VCaP (cell line): Measurements from ENCODE around the gene PSG5.
"Not testable (repeated sequence)": the region's sequence is repeated elsewhere in the genome, so short reads cannot be mapped to it uniquely, and the experiment has no call there.

ENCODE experiments used
- H3K27ac ChIP-seq: fragments of 450-650 bp; 2 replicates; pipeline ENCODE4 v1.5.1; 2017
- TF ChIP-seq, protein P1 (sequence below): fragments of 450-650 bp; conservative IDR thresholded peaks from 2 replicates; pipeline ENCODE4 v1.5.1; 2017; ENCODE audit warnings: mild to moderate bottlenecking, moderate library complexity

The PSG5 gene

DNA sequence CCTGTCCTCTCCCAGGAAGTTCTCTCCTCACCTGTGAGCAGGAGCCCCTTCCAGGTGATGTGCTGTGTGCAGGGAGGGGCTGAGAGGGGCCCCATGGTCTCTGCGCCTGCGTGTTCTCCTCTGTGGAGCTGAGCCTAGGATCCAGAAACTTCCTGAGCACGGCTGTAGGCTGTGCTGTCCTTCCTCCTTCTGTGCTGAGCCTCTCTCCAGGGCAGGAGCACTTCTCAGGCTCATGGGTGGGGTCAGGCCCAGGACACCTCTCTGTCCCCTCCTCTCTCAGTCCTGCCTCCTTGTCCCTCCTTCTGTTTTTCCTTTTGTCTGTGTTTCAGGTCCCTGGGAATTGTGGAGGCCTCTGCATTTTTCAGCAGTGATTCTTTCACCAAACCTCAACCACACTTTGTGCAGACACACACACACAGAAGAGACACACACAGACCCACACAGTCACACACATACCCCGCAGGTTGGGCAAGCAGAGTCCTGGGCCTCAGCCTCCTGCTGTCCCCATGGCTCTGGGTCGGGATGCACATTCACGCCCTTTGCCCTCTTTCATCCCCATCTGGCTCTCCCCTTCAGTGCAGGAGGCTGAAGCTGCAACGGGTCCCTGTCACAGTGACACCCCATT, at the start of gene PSG5:
Gene PSG5, minus strand, starts transcription at position 226 of the 625 bp plus-strand sequence. Its CDS starts 131 bp downstream, at position 95.
- H3K27ac ChIP-seq, result not testable (repeated sequence)

DNA sequence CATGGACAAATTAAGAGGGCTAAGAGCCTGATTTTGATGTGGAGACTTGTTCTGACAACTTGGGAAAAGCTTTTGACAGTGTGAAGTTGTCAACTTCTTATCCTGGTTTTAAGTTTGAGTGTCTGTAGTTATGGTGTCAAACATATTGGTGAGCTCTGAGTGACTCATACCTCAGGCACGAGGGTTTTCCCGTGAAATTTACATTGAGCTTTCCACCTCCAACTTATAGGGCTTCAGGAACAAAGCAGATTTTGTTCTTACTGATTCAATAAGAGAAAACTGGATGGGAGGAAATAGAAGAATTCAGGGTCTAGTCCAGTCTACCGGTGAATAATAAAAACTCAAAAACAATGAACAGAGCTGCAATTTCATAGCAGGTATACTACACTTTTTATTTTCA, 49.4 kb upstream of the PSG5 start:
- not testable (repeated sequence) for H3K27ac ChIP-seq

DNA sequence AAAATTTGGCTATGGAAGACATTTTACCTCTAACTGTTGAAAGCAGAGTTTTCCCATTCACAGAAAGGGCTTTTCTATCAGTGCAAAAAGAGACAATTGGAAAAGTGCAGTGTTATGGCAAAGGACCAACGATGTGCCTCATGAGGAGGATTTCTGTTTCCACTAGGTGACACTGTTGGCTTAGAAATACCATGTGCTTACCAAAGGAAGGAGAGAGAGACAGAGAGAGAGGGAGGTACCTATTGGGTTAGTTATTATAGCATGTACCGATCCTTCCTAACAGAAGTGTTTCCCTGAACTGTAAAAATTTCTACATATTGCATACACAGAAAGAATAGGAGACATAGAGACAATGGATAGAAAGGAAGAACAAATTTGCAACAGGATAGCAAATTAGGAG, 43.0 kb upstream of the PSG5 start:
- TF ChIP-seq, protein P1, sequence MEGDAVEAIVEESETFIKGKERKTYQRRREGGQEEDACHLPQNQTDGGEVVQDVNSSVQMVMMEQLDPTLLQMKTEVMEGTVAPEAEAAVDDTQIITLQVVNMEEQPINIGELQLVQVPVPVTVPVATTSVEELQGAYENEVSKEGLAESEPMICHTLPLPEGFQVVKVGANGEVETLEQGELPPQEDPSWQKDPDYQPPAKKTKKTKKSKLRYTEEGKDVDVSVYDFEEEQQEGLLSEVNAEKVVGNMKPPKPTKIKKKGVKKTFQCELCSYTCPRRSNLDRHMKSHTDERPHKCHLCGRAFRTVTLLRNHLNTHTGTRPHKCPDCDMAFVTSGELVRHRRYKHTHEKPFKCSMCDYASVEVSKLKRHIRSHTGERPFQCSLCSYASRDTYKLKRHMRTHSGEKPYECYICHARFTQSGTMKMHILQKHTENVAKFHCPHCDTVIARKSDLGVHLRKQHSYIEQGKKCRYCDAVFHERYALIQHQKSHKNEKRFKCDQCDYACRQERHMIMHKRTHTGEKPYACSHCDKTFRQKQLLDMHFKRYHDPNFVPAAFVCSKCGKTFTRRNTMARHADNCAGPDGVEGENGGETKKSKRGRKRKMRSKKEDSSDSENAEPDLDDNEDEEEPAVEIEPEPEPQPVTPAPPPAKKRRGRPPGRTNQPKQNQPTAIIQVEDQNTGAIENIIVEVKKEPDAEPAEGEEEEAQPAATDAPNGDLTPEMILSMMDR, result no peak
- no peak overlapping the region for H3K27ac ChIP-seq

DNA sequence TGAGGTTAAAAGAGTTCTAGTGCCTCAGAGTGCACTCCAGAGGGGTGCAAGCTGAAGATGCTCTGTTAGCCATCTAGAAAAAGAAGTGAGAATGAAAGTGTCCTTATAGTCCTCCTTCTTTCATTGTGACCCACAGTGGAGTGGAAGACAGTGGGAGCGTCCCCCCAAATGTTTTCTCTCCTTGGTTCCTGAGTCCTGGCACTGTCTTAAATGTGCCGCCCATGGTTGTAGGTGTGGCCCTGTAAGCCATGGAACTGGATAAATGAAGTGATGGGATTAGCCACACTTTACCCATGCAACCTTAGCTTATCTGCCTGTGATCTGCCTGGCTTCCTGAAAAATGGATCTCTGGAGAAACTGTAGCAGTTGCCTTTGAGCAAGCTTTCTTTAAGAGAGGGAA, 42.4 kb upstream of the PSG5 start:
- not testable (repeated sequence) for H3K27ac ChIP-seq

DNA sequence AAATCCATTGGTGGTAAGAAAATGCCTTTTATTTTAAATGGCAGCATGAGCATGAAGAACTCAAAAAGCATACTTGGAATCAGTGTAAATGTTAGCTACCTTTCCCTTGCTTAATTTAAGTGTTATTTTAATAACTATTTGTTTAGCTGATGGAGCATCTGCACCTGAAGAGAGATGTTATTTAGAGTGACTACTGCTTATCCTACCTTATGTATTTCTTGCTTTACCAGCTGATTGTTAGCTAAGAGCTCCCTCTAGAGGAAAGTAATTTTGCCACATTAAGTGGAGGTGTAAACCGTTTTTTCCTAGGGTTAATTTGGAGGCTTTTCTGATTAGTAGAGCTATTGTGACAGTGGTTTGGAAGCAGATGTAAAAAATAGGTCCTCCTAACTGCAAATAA, 40.6 kb upstream of the PSG5 start:
- not testable (repeated sequence) for H3K27ac ChIP-seq

DNA sequence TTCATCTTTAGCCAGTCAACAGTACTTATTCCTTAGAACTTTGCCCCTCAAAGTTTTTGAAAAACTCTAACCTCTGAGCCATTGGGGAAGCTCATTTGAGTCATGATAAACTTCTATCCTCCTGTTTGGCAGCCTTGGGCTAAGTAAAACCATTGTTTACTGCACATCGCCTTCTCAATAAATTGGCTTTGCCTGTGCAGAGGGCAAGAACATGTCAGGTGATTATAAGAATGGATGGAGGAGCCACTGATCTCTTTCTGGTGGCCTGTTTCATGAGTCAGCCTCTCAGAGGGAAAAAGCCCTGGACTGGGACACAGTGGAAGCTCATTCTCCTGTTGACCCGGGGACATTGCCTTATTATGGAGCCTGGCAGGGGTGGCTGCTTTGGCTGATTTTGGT, 38.5 kb upstream of the PSG5 start:
- H3K27ac ChIP-seq, result no peak overlapping the region
- TF ChIP-seq, protein P1, result no peak

DNA sequence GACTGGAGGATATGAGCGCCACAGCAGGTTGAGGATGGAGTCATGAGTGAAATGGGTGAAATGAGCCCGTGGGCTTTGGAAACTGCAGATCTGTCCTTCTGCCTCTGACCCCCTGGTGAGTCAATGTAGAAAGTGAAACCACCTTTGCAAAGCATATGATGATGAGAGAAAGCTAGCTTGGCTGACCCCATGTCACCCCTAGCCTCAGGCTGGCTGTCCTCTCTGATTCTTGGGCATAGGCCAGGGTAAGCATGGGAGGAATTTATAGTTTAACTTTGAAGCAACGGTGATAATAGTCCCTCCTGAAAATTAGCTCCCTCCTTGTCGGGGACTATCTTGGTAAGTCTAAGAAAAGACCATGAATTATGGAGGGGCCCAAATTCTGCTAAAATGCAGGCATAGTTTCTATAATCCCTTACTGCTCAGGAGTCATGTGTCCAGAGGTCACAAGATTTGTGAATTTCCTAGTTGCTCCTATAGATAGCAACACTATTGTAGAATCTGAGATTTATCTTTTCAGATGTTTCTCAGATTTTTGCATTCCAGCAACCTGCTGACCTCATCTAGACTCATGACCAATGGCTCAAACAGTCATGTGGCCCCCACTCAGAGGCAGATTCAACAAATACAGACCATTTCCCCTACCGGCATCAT, 38.0 kb upstream of the PSG5 start:
- H3K27ac ChIP-seq, result not testable (repeated sequence)

DNA sequence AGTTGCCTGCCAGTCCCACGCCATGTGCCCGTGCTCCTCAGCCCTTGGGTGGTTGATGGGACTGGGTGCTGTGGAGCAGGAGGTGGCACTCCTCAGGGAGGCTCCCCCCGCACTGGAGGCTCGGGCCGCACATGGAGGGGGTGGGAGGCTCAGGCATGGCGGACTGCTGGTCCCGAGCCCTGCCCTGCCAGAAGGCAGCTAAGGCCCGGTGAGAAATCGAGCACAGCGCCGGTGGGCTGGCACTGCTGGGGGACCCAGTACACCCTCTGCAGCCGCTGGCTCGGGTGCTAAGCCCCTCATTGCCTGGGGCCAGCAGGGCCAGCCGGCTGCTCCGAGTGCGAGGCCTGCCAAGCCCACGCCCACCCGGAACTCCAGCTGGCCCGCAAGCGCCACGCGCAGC, 35.6 kb upstream of the PSG5 start:
- not testable (repeated sequence) for H3K27ac ChIP-seq

DNA sequence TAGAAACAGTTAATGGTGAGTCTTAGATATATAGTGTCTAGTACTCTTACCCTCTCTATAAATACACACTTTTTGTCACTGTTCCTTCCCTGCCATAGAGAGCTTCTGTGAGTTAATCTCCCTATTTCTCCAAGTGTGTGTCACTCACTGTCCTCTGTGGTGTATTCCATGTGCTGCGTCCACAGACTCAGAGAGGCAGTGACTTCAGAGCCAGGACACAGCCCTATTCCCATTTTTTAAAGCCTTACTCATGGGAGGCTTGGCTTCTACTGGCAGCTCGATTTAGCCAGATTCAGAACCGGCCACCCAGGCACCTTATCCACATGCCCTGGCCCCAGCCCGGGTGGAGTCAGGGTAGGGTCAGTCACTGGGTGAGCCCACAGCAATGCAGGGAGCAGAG, 32.8 kb upstream of the PSG5 start:
- H3K27ac ChIP-seq, result not testable (repeated sequence)

DNA sequence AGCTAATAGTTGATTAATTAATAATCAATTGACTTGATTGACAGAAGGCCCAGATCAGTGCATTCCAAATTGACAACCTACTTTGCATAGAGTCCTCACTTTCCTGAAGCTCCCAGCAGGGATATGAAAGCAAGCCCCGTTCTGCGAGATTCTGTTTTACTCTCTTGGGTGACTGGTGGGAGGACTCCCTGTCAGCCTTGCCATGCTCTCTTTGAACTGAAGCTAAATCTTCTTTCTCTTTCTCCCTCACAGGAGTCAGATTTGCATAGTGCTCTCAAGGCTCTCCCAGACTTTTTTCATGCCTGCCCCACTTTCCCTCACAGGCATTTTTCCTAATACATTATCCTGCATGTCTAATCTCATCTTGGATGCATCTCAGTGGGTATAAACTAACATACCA, 29.5 kb upstream of the PSG5 start:
- H3K27ac ChIP-seq, result not testable (repeated sequence)

DNA sequence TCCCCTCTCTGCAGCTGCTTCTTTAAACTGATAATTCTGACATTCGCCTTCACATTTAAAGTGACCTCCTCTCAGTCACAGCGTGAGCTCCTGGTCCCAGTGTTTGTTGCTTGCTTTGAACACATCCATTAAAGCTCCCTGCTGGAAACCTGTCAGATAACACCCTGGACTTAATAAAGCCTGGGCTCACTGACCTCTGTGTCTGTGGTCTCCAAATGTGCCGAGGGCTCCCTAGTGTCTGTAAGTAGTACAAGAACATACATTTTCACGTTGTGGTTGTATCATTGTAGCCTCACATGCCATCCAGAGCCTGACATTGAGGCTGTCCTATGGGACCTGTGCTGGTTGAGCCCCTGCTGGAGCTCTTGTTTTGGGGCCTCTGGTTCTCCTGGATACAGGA, 21.7 kb upstream of the PSG5 start:
- no peak overlapping the region for H3K27ac ChIP-seq
- TF ChIP-seq, protein P1, result no peak

DNA sequence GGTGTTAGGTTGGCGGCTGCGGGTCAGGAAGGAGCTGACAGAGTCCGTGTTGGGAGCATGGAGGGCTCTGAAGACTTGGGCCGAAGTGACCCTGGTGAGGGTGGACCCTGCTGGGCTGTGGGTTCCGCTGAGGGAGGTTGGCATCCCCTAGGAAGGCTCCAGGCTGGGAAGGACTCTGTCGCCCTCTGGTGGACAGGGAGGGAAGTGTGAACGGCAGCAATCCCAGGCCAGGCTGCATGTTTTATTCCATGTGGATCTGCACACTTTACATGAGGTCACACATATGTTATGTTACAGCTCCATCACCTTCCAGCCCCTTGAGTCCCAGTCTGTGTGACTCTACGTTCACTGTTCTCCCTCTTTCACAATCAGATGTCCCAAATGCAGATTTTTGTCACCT, 20.8 kb upstream of the PSG5 start:
- H3K27ac ChIP-seq, result not testable (repeated sequence)

DNA sequence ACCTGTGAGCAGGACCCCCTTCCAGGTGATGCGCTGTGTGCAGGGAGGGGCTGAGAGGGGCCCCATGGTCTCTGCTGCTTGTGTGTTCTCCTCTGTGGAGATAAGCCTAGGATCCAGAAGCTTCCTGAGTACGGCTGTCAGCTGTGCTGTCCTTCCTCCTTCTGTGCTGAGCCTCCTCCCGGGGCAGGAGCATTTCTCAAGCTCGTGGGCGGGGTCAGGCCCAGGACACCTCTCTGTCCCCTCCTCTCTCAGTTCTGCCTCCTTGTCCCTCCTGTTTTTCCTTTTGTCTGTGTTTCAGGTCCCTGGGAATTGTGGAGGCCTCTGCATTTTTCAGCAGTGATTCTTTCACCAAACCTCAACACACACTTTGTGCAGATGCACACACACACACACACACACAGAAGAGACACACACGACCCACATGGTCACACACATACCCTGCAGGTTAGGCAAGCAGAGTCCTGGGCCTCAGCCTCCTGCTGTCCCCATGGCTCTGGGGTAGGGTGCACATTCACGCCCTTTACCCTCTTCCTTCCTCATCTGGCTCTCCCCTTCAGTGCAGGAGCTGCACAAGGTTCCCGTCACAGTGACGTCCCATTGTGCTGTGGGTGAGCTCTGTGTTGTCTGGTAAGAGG, 19.3 kb upstream of the PSG5 start, which contains the start of gene PSG4:
Gene PSG4, minus strand, starts transcription at position 168 of the 635 bp plus-strand sequence. Its CDS starts 102 bp downstream, at position 66.
- H3K27ac ChIP-seq, result not testable (repeated sequence)

DNA sequence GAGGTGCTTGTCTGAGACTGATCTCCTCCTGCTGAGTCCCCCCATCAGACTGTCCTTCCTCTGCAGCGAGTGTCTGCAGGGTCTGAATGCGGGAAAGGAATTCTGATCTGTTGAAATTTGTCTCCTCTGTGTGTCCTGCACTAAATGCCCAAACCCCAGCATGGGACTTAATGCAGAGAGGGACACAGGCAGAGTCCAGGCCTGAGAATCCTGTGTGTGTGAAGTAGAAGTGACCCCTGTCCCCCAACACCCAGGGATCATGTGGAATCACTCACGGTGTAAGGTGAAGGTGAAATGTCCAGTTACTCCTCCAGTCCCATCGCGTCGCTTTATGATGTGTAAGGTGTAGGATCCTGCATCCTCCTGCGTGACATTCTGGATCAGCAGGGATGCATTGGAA, 17.3 kb upstream of the PSG5 start:
- H3K27ac ChIP-seq, result not testable (repeated sequence)

DNA sequence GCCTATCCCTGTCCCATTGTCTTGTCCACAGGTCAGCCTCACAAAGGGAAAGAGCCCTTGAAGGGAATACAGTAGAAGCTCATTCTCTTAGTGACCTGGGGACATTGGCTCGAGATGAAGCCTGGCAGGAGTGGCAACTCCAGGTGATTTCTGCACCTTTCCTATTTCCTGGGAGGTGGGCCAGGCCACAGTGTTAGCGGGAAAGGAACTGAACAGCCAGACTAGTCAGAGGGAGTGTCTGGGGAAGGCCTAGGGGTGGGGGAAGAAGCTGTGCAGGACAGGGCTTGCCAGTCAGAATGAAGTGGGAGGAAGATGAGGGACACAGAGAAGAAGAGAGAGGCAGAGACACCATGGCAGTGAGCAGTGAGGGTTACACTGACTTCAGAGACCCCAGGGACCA, 15.6 kb upstream of the PSG5 start:
- H3K27ac ChIP-seq, result not testable (repeated sequence)

DNA sequence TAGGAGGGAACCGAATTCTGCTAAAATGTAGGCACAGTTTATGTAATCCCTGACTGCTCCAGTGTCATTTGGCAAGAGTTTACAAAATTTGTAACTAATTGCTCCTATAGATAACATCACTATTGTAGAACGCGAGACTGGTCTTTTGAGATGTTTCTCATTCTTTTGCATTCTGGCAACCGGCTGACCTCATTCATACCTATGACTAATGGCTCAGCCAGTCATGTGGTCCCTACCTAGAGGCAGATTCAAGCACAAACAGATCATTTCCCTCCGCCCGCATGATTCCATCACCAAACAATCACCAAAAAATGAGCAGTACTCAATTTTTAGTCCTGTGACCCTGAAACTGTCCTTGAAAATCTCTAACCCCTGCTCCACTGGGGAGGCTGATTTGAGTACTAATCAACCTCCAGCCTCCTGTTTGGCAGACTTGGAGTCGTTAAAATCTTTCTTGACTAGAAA, 15.0 kb upstream of the PSG5 start:
- H3K27ac ChIP-seq, result not testable (repeated sequence)

DNA sequence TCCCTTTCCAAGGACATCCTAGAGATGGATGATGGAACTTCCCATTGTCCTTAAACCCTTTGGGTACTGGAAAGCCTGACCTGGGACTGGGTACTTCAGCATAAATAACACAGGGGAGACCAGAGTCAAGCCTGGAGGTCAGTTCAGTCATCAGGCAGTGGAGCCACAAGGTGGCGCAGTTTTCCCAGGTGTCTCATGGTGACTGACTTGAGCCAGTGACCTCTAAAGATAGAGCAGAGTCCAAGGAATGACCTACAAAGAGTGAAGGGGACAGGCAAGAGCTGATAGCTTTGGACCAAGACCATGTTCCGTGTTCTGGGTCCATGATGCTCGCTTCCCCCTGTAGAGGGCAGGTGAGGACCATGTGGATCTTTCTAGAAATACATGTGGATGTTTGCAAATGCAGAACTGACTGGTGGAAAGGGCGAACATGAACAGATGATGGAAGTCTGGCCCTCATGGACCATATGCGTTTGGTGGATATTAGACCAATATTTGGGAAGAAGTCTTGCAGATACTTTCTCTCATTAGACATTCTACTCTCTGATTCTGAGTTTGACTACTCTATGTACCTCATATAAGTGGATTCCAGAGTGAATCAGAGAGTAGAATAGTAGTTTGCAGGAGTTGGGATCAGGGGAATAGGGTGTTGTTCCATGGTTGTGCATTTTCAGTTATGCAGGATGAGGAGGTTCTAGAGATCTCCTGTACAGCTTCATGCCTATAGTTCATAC, 12.5 kb upstream of the PSG5 start:
- H3K27ac ChIP-seq, result not testable (repeated sequence)
